Osteoblast (primary cell): ENCODE data around the gene PLN. TPM values are rescaled to one million over a fixed set of nuclear protein-coding genes. Genes with fewer than 3 reads are reported as not detected.

Source experiments
- DNase-seq: peaks from one replicate; pipeline ENCODE4 v3.0.0; 2011; ENCODE audit warnings: low spot score, mixed read lengths; ENCODE audit not compliant: insufficient read length; ENCODE audit errors: missing footprints
- H2AFZ ChIP-seq: 2 replicates; pipeline ENCODE4 v1.6.0; 2011; ENCODE audit warnings: mild to moderate bottlenecking, low read length
- H3K27ac ChIP-seq: 2 replicates; pipeline ENCODE4 v1.5.1; 2011; ENCODE audit warnings: mild to moderate bottlenecking, low read depth, low read length, moderate library complexity
- H3K27me3 ChIP-seq: 2 replicates; pipeline ENCODE4 v1.6.0; 2012; ENCODE audit warnings: mild to moderate bottlenecking, control low read depth, inconsistent platforms, low read length, moderate library complexity; ENCODE audit not compliant: insufficient read depth
- H3K36me3 ChIP-seq: 2 replicates; pipeline ENCODE4 v1.5.1; 2011; ENCODE audit warnings: mild to moderate bottlenecking, low read length, control low read depth, moderate library complexity; ENCODE audit not compliant: insufficient read depth
- H3K4me1 ChIP-seq: 2 replicates; pipeline ENCODE4 v1.5.1; 2011; ENCODE audit warnings: mild to moderate bottlenecking, low read length, control low read depth, moderate library complexity; ENCODE audit not compliant: insufficient read depth
- H3K4me2 ChIP-seq: 2 replicates; pipeline ENCODE4 v1.6.0; 2011; ENCODE audit warnings: mild to moderate bottlenecking, low read length; ENCODE audit not compliant: insufficient read depth
- H3K4me3 ChIP-seq: fragments of 200-600 bp; sonication (generic); 3 replicates; pipeline ENCODE4 v1.5.1; 2012; ENCODE audit warnings: mild to moderate bottlenecking, low read length, inconsistent platforms; ENCODE audit not compliant: insufficient read depth
- H3K79me2 ChIP-seq: 2 replicates; pipeline ENCODE4 v1.6.0; 2012; ENCODE audit warnings: mild to moderate bottlenecking, low read length, control low read depth, inconsistent platforms; ENCODE audit not compliant: insufficient read depth
- H3K9me3 ChIP-seq: 2 replicates; pipeline ENCODE4 v1.5.1; 2011; ENCODE audit warnings: low read depth, low read length, control low read depth
- H4K20me1 ChIP-seq: 2 replicates; pipeline ENCODE4 v1.6.0; 2012; ENCODE audit warnings: mild to moderate bottlenecking, low read length, control low read depth; ENCODE audit not compliant: insufficient read depth
- CTCF ChIP-seq: IDR thresholded peaks from 2 replicates; pipeline ENCODE4 v1.5.1; 2011; ENCODE audit warnings: mild to moderate bottlenecking, low read depth, low read length, moderate library complexity; ENCODE audit errors: extremely low read depth
- total RNA-seq: library from RNA; depleted of rRNA; stranded (reverse); fragments of >200 nt; gene quantifications from 2 replicates; pipeline ENCODE4 v1.2.3, GENCODE V29; 2012

PLN gene
- total RNA-seq, 1 donor, result 0.36 TPM

- peak overlapping the region; percentile 8 for H3K27ac ChIP-seq
- peaks cover 26% of the 10 kb centered on the region for H3K4me1 ChIP-seq
- H3K79me2 ChIP-seq, result peaks cover 12% of the 10 kb centered on the region
- H3K36me3 ChIP-seq, result no peaks in the 10 kb centered on the region
- no peak for TF ChIP-seq CTCF
- no peaks in the 10 kb centered on the region for H3K9me3 ChIP-seq
- peaks cover 7% of the 10 kb centered on the region for H4K20me1 ChIP-seq
- H3K4me3 ChIP-seq, result no peak overlapping the region
- no peak overlapping the region for H2AFZ ChIP-seq
- no peak for DNase-seq
- no peaks in the 10 kb centered on the region for H3K27me3 ChIP-seq
- H3K4me2 ChIP-seq, result no peak overlapping the region
These were observed 5.0 kb downstream of the PLN start for GRCh38 chr6:118553132-118553531.

DNA sequence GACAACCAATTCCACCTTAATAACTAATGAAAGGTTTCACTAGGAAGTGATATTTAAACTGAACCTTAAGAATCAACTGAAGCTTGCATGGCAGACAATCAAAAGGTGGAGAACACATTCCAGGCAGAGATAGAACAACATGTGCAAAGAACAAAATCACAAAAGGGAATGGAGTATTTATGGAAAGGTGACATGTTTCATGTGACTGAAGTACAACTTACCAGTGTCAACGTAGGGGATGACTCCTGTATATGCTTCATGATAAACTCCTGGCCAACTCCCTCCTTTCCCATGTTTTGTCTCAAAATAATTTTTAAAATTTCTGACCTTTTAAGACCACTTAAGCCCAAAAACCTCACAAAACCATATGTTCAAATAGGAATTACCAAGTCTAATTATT, 6.6 kb downstream of the PLN start:
- Histone ChIP-seq H3K4me2 (no peak overlapping the region), H3K27me3 (no peaks in the 10 kb centered on the region), H3K27ac (no peak overlapping the region), H4K20me1 (peaks cover 7% of the 10 kb centered on the region), H3K9me3 (no peaks in the 10 kb centered on the region), H3K4me1 (peaks cover 26% of the 10 kb centered on the region), H3K79me2 (peaks cover 14% of the 10 kb centered on the region), H2AFZ (no peak overlapping the region), H3K36me3 (no peaks in the 10 kb centered on the region), H3K4me3 (no peak overlapping the region)
- TF ChIP-seq CTCF, result no peak
- DNase-seq, result no peak

GRCh38 chr6:118558464-118559217, 10.5 kb downstream of the PLN start:
- Histone ChIP-seq H3K4me1 (peaks cover 8% of the 10 kb centered on the region), H3K9me3 (no peaks in the 10 kb centered on the region), H2AFZ (no peak overlapping the region), H3K79me2 (peaks cover 16% of the 10 kb centered on the region), H3K4me2 (no peak overlapping the region), H4K20me1 (peaks cover 6% of the 10 kb centered on the region), H3K36me3 (no peaks in the 10 kb centered on the region), H3K27ac (no peak overlapping the region), H3K27me3 (no peaks in the 10 kb centered on the region), H3K4me3 (no peak overlapping the region)
- DNase-seq, result no peak
- TF ChIP-seq CTCF, result no peak

GRCh38 chr6:118559659-118560058, 11.6 kb downstream of the PLN start:
- H3K27ac ChIP-seq, result no peak overlapping the region
- no peak overlapping the region for H3K4me3 ChIP-seq
- peaks cover 12% of the 10 kb centered on the region for H3K4me1 ChIP-seq
- no peak for DNase-seq
- no peak for TF ChIP-seq CTCF
- H4K20me1 ChIP-seq, result peaks cover 8% of the 10 kb centered on the region
- no peak overlapping the region for H2AFZ ChIP-seq
- no peaks in the 10 kb centered on the region for H3K36me3 ChIP-seq
- no peaks in the 10 kb centered on the region for H3K9me3 ChIP-seq
- no peak overlapping the region for H3K4me2 ChIP-seq
- H3K27me3 ChIP-seq, result no peaks in the 10 kb centered on the region
- peaks cover 16% of the 10 kb centered on the region for H3K79me2 ChIP-seq
